NCI-H2029 treated with DMSO at 0.1 percent for 48 hours (cell line): ENCODE results near the gene SLC36A3.
A peak's percentile ranks its signal among the peaks of the same experiment; 100 is the strongest.
"Not testable (repeated sequence)": the region's sequence is repeated elsewhere in the genome, so short reads cannot be mapped to it uniquely, and the experiment has no call there.

Experiments used
- DNase-seq: peaks from one replicate; lab custom pipeline; 2025; lab: John Stamatoyannopoulos, UW

SLC36A3 gene

GRCh38 chr5:151303666-151304065 is at the start of gene SLC36A3:
SLC36A3 (minus strand) TSS chr5:151303766; CDS start chr5:151303354, 412 bp downstream.
- no peak for DNase-seq

GRCh38 chr5:151351671-151352070 is 48.1 kb upstream of the SLC36A3 start:
- no peak for DNase-seq

GRCh38 chr5:151348789-151349188 is 45.2 kb upstream of the SLC36A3 start:
- DNase-seq, result no peak

- DNase-seq, result no peak
These were observed 43.8 kb upstream of the SLC36A3 start, which contains the start of gene SLC36A2 for GRCh38 chr5:151347369-151347768. SLC36A2 (minus strand) TSS chr5:151347559; CDS start chr5:151347460, 99 bp downstream.

- DNase-seq, result no peak
These were observed 42.4 kb upstream of the SLC36A3 start for GRCh38 chr5:151345808-151346478.

- no peak for DNase-seq
These were observed 41.7 kb upstream of the SLC36A3 start for GRCh38 chr5:151345187-151345807.

- DNase-seq, result no peak
These were observed 40.5 kb upstream of the SLC36A3 start for GRCh38 chr5:151344088-151344487.

GRCh38 chr5:151340004-151340403 is 36.4 kb upstream of the SLC36A3 start:
- no peak for DNase-seq

- no peak for DNase-seq
These were observed 35.2 kb upstream of the SLC36A3 start for GRCh38 chr5:151338734-151339133.

- DNase-seq, result no peak
These were observed 29.3 kb upstream of the SLC36A3 start for GRCh38 chr5:151332857-151333256.

GRCh38 chr5:151328734-151329133 is 25.2 kb upstream of the SLC36A3 start:
- DNase-seq, result no peak

GRCh38 chr5:151327585-151327984 is 24.0 kb upstream of the SLC36A3 start:
- DNase-seq, result no peak

- DNase-seq, result no peak
These were observed 22.7 kb upstream of the SLC36A3 start for GRCh38 chr5:151326266-151326665.

GRCh38 chr5:151320481-151320880 is 16.9 kb upstream of the SLC36A3 start:
- DNase-seq, result no peak

GRCh38 chr5:151318850-151319732 is 15.5 kb upstream of the SLC36A3 start:
- DNase-seq, result no peak

GRCh38 chr5:151317871-151318270 is 14.3 kb upstream of the SLC36A3 start:
- no peak for DNase-seq

- peak; percentile 21 for DNase-seq
These were observed 12.5 kb upstream of the SLC36A3 start for GRCh38 chr5:151315998-151316597.

- DNase-seq, result no peak
These were observed 9.8 kb upstream of the SLC36A3 start for GRCh38 chr5:151313357-151313756.

- no peak for DNase-seq
These were observed 9.3 kb upstream of the SLC36A3 start for GRCh38 chr5:151312756-151313324.

- DNase-seq, result no peak
These were observed 7.4 kb upstream of the SLC36A3 start for GRCh38 chr5:151310932-151311331.

- not testable (repeated sequence) for DNase-seq
These were observed 6.3 kb upstream of the SLC36A3 start for GRCh38 chr5:151309821-151310220.

- not testable (repeated sequence) for DNase-seq
These were observed 5.7 kb upstream of the SLC36A3 start for GRCh38 chr5:151309266-151309665.
